GM18505 (cell line): Measurements from ENCODE around the gene CYP27A1.
"Not testable (repeated sequence)": the region's sequence is repeated elsewhere in the genome, so short reads cannot be mapped to it uniquely, and the experiment has no call there.

Experiments
- ATAC-seq: cut with Tn5 transposase; IDR thresholded peaks from one replicate; pipeline ENCODE4 v1.9.1; 2021; ENCODE audit not compliant: unreplicated experiment
- POLR2A ChIP-seq: IDR thresholded peaks from 4 replicates; pipeline ENCODE4 v1.6.1; 2011; ENCODE audit warnings: borderline replicate concordance; ENCODE audit not compliant: insufficient read depth, insufficient read length; ENCODE audit errors: extremely low read depth

The CYP27A1 gene

DNA sequence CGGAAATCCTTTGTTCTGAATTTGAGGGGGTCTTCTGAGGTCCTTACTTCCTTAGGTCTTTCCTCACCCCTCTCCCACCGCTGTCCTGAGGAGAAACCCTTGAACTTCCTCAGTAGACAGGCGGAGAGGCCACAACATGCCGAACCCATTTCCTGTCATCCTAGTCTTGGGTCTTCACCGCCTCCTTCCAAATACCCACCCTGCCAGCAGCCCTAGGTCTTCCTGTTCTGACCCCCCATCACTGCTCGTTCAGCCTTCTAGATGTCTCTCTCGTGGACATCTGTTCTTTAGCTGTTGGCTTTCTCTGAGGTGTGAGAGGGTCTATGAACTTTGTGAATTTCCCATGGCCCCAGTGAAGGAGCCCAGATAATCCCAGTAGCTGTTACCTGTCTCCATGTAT, 27.2 kb upstream of the CYP27A1 start:
- ATAC-seq: no peak
- TF ChIP-seq POLR2A: no peak

DNA sequence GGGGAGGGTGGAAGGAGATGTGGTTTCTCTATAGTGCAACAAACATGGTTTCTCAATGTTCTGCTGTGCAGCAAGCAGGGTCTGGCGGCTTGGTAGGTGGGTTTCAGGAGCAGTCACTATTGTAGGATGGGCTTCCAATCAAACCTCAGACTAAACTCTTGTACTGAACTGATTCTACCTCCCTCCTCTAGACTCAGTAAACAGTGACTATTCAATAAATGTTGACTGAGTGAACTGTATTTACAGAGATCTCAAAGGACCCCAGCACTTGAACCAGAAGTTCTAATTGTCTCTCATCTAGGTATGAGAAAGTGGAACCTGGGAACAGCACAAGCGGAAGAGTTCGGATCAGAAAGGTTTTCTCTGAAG, 26.8 kb upstream of the CYP27A1 start:
- TF ChIP-seq POLR2A: no peak
- ATAC-seq: no peak

DNA sequence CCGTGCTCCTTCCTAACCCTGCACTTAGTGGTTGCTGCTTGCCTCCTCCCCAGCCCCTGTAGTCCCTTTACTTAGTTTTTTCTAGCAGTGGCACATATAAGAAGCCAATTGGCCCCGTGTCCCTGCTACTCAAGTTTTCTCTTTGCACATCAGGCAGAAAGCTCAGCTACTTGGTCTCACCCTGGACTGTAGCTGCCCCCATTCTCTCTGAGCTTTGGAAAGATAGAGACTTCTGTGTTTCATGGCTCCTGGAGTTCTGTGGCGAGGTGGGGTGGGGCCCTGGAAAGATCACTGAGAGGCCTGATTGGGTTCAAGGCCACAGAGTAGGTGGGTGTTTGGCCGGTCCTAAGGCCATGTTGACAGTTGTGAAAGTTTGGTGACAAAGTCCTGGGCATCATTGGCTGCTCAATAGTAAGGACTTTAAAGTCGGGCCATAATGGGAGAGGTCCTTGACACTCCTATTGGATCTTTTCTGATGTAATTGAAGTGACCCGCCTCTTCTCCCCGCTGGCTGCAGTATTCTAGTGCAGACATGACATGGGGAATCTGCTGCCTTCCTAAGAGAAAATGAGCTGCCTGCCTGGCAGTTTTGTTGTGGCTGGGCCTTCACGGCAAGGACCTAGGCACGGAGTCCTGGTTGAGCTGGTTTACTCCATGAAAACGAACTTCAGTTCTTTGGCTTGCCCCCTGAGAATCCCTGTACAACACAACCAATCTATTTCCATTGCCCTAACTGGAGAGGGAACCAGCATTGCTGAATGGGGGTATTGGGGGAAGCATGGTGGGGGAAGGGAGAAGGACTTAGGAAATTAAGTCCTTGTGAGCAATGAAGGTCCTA, 26.2 kb upstream of the CYP27A1 start:
- no peak for ATAC-seq
- no peak for TF ChIP-seq POLR2A

DNA sequence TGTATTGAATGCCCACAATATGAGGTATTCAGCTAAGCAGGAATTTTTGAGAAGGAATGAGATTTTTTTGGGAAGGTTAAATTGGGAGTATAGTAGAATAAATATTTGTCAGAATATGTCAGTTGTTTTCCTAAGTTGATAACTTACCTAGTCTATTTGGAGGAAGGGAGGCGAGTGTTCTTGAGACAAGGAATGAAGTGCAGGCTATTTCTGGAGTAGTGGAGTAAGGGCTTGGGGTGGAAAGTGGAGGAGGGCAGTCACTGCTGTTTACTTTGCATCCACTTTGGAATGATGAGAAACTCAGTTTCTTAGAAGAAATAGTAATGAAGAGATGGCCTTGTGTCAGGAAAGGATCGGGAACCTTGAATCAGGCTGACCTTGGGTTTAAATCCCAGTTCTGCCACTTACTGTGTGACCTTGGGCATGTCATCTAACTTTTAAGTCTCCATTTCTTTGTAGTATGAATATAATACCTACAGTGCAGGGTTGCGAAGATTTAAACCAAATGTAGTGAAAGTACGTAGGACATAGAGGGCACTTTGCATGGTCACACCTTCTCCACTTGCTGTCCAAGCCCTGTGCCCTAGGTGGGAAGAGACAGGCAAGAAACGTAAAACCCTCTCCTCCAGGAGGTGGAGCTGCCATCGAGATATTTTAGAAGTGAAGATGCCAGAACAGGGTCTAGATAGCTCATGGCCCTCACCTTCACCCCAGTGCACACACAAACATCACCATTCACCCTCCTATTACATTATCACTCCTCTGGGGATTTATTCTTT, 25.2 kb upstream of the CYP27A1 start:
- no peak for TF ChIP-seq POLR2A
- no peak for ATAC-seq

DNA sequence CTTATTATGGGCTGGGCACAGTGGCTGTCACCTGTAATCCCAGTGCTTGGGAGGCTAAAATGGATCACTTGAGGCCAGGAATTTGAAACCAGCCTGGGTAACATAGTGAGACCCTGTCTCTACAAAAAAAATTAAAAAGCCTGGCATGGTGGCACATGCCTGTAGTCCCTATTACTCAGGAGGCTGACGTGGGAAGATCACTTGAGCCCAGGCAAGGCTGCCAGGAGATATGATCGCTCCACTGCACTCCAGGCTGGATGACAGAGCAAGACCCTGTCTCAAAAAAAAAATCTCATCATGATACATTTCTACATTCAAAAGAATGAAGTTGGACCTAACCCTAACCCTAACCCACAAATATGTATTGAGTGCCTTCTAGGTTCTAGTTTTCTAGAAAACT, 20.2 kb upstream of the CYP27A1 start:
- ATAC-seq: no peak
- TF ChIP-seq POLR2A: no peak

DNA sequence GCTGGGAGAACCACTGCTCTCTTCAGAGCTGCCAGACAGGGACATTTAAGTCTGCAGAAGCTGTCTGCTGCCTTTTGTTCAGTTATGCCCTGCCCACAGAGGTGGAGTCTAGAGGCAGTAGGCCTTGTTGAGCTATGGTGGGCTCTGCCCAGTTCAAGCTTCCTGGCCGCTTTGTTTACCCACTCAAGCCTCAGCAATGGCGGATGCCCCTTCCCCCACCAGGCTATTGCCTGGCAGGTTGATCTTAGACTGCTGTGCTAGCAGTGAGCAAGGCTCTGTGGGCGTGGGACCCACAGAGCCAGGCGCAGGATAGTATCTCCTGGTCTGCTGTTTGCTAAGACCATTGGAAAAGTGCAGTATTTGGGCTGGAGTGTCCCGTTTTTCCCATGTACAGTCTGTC, 9.2 kb upstream of the CYP27A1 start:
- ATAC-seq: not testable (repeated sequence)

DNA sequence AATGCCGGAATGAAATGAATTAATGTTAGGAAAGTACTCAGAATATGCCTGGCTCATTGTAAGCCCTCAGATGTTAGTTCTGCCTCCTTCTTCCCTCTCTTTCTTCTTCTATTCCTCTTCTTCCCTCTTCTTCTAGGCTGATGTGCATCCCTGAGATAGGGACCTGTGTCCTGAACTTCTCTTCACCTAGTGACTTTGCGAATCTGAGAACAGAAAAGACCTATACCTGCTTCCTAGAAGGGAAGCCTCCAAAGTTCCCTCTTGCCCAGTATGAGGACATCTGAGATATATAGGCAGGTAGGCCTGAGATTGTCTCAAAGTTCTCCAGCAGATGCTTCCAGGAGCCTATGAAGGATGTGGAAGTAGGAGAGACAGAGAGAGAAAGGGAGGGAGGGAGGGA, 8.1 kb upstream of the CYP27A1 start:
- no peak for ATAC-seq
- TF ChIP-seq POLR2A: no peak

DNA sequence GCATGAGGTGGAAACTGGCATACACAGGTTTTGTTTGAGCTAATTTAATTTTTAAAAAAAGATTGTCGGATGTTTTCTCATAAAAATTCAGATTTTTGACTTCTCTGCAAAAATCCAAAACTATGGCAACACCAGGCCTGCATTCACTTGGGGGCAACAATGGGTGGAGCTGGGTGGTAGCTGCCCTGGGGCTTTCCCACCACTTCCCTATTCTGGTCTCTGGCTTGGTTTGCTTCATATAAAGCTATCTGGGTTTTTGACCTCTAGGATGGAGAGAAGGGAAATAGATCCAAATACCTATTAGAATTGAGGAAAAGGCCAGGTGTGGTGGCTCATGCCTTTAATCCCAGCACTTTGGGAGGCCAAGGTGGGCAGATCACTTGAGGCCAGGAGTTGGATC, 5.5 kb upstream of the CYP27A1 start:
- no peak for TF ChIP-seq POLR2A

DNA sequence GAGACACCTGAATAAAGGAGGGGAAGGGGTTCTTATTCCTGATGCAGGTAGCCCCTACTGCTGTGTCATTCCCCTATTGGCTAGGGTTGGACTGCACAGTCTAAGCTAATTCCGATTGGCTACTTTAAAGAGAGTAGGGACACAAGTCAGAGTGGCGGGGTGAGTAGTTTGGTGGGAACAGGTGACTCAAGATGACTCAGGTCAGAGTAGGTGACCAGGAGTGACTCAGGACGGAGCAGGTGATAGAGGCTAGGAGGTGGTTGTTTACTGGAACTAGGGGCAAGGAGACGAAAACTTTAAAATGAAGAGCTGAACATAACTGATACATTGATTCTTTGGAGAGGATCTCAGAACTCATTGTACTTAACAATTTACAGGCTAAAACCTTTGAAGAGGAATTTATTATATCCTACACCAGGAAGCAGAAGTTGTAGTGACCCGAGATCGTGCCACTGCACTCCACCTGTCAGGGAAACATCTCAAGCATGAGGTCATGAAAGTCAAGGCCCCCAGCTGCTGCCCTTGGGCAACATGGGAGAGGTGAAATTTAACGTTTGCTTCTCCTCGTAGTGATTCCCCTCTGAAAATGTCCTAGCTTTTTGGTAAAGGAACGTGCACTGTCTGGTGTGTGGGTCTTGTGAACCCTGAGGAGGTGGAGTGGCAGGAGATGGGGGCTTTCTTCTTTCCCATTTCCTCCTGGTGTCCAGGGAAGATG, 4.5 kb upstream of the CYP27A1 start:
- TF ChIP-seq POLR2A: no peak
- ATAC-seq: no peak

More for the DNA sequence above, 5.5 kb upstream of the CYP27A1 start:
- no peak for ATAC-seq

DNA sequence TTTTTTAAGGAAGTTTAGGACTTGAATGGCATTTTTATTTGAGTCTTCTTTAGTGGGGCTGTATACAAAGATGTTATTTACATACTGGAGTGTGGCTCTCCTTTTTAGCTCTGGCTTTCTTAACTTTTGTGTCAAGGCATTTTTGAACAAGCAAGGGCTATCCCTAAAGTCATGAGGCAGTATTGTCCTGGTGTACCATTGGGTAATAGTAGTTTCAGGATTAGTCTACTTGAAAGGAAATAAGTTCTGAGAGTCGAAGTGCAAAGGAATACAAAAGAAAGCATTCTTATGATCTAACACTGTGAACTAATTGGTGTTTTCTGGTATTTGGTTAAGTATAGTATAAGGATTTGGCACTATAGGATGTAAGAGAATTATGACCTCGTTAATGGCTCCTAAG, 1.9 kb upstream of the CYP27A1 start:
- no peak for TF ChIP-seq POLR2A

DNA sequence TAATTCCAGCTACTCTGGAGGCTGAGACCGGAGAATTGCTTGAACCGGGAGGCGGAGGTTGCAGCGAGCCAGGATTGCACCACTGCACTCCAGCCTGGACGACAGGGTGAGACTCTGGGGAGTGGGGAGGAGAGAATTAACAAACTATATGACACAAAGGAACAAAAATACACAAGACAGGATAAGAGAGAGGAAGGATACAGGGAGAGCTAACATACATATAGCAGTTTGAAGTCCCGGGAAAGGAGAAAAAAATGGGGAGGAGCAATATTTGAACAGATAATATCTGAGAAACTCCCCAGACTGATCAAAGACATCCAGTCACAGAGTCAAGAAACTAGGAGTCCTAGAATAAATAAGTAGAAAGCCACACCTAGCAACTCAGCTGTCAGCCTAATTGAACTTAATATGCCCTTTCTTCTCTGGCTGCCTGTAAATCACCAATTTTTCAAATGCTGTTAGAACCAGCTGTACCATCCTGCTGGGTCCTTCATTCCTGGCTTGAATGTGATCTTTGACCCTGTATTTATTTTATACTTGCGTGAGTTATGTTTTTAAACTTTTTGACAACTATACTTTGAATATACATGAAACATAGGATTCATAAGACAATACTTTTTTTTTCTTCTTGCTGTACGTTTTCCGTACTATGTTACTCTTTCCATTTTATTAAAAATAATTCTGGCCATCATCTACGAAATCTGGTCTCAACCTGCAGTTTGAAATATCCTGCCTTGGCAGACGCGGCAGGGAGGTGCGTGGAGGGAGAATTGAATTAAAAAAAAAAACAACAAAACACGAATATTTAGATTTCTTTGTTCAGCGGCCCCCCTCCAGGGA, 876 bp upstream of the CYP27A1 start:
- TF ChIP-seq POLR2A: no peak
- ATAC-seq: no peak

More for the DNA sequence above, 1.9 kb upstream of the CYP27A1 start:
- no peak for ATAC-seq

DNA sequence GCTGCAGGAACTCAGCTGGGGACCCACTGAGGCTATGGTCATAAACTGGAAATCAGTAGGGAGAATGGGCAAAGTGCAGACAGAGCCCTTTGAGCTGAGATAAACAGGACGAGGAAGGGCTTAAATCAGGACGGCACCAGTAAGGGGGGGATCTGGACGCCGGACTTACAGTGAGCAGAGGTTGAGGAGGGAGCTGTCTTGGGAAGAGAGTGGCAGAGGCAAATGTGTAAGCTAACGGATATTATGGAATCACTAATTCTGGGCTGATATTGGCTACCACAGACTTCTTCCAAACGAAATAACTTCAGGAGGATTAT, 539 bp downstream of the CYP27A1 start:
- TF ChIP-seq POLR2A: no peak
- no peak for ATAC-seq

DNA sequence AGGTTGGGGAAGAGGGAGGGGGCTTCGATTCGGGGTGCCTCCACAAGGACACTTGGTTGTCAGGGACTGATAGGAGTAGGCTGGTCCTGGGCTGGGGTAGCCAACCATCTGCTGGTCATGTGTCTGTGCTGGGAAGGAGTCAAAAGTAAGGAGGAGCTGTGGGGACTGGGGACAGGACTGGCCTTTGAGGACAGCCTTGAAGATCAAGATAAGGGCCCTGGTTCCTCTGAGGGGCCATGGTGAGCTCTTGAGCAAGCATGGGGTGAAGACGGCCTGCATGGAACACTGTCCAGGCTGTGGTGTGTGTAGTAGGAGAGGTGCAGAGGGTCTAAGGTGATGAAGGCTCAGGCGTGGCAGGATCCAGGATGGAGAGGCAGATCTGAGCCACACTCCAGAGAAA, 1.7 kb downstream of the CYP27A1 start:
- no peak for ATAC-seq
- no peak for TF ChIP-seq POLR2A
